Stimulated activated CD4-positive, alpha-beta T cell treated with anti-CD3 and anti-CD28 coated beads, Interleukin-1b, Interleukin-23, amount 100 ng/mL, for 1 hour (primary cell): ENCODE measurements around the gene TRNP1.
"Not testable (repeated sequence)": the region's sequence is repeated elsewhere in the genome, so short reads cannot be mapped to it uniquely, and the experiment has no call there.

ENCODE experiments used
- DNase-seq, 2 donors: peaks; one replicate each; pipeline ENCODE4 v3.0.0-alpha.2; 2020; ENCODE audit warnings: low read depth in 2 of 2

TRNP1 gene

GRCh38 chr1:26972390-26972789, 21.1 kb upstream of the TRNP1 start:
- DNase-seq = no peak

GRCh38 chr1:26972821-26973220, 20.7 kb upstream of the TRNP1 start:
- no peak for DNase-seq

GRCh38 chr1:26976621-26977510, 16.6 kb upstream of the TRNP1 start:
- no peak for DNase-seq

- DNase-seq = no peak
Observed at GRCh38 chr1:26978901-26979300, 14.6 kb upstream of the TRNP1 start.

- no peak for DNase-seq
Observed at GRCh38 chr1:26981146-26981846, 12.2 kb upstream of the TRNP1 start.

- no peak for DNase-seq
Observed at GRCh38 chr1:26983863-26984262, 9.6 kb upstream of the TRNP1 start.

GRCh38 chr1:26984291-26984690, 9.2 kb upstream of the TRNP1 start:
- DNase-seq = no peak

GRCh38 chr1:26986658-26987057, 6.8 kb upstream of the TRNP1 start:
- DNase-seq = no peak

- DNase-seq = not testable (repeated sequence)
Observed at GRCh38 chr1:26989403-26990109, 3.9 kb upstream of the TRNP1 start.

GRCh38 chr1:26991310-26992116, 2.0 kb upstream of the TRNP1 start:
- DNase-seq = no peak

- no peak for DNase-seq
Observed at GRCh38 chr1:26994020-26994786, 711 bp downstream of the TRNP1 start.

- no peak for DNase-seq
Observed at GRCh38 chr1:26994787-26995517, 1.5 kb downstream of the TRNP1 start.

- no peak for DNase-seq
Observed at GRCh38 chr1:26996024-26996423, 2.5 kb downstream of the TRNP1 start.

GRCh38 chr1:26996665-26997064, 3.2 kb downstream of the TRNP1 start:
- no peak for DNase-seq

GRCh38 chr1:26998429-26999300, 5.2 kb downstream of the TRNP1 start:
- DNase-seq = no peak

GRCh38 chr1:26999440-26999987, 6.0 kb downstream of the TRNP1 start:
- DNase-seq = no peak

- DNase-seq = no peak
Observed at GRCh38 chr1:27000090-27000816, 6.8 kb downstream of the TRNP1 start.

- DNase-seq = no peak
Observed at GRCh38 chr1:27000817-27001460, 7.4 kb downstream of the TRNP1 start.
